Ishikawa (cell line): ENCODE measurements around the gene HELZ.

Source experiments
- CEBPB ChIP-seq: IDR thresholded peaks from 2 replicates; pipeline ENCODE4 v1.6.1; 2012
- CREB1 ChIP-seq: IDR thresholded peaks from 2 replicates; pipeline ENCODE4 v1.6.1; 2012; ENCODE audit warnings: low read depth
- EGR1 ChIP-seq: IDR thresholded peaks from 2 replicates; pipeline ENCODE4 v1.6.1; 2012
- EP300 ChIP-seq: IDR thresholded peaks from 2 replicates; pipeline ENCODE4 v1.6.1; 2012; ENCODE audit warnings: borderline replicate concordance
- FOXM1 ChIP-seq: IDR thresholded peaks from 2 replicates; pipeline ENCODE4 v1.6.1; 2012; ENCODE audit warnings: low read depth, borderline replicate concordance
- NFIC ChIP-seq: IDR thresholded peaks from 2 replicates; pipeline ENCODE4 v1.6.1; 2012
- RAD21 ChIP-seq: IDR thresholded peaks from 2 replicates; pipeline ENCODE4 v1.6.1; 2012; ENCODE audit warnings: low read depth
- TAF1 ChIP-seq: IDR thresholded peaks from 2 replicates; pipeline ENCODE4 v1.6.1; 2012; ENCODE audit warnings: low read depth, mild to moderate bottlenecking
- TCF12 ChIP-seq: IDR thresholded peaks from 2 replicates; pipeline ENCODE4 v1.6.1; 2012; ENCODE audit warnings: low read depth
- TEAD4 ChIP-seq: IDR thresholded peaks from 2 replicates; pipeline ENCODE4 v1.6.1; 2012
- YY1 ChIP-seq: IDR thresholded peaks from 2 replicates; pipeline ENCODE4 v1.6.1; 2012; ENCODE audit warnings: low read depth
- ZBTB7A ChIP-seq: IDR thresholded peaks from 2 replicates; pipeline ENCODE4 v1.6.1; 2012; ENCODE audit warnings: low read depth
- TF ChIP-seq, protein P1 (sequence below): IDR thresholded peaks from 2 replicates; pipeline ENCODE4 v1.6.1; 2012
- TF ChIP-seq, protein P2 (sequence below): IDR thresholded peaks from 2 replicates; pipeline ENCODE4 v1.6.1; 2012; ENCODE audit warnings: low read depth, mild to moderate bottlenecking
- TF ChIP-seq, protein P3 (sequence below): IDR thresholded peaks from 2 replicates; pipeline ENCODE4 v1.6.1; 2012

The HELZ gene

DNA sequence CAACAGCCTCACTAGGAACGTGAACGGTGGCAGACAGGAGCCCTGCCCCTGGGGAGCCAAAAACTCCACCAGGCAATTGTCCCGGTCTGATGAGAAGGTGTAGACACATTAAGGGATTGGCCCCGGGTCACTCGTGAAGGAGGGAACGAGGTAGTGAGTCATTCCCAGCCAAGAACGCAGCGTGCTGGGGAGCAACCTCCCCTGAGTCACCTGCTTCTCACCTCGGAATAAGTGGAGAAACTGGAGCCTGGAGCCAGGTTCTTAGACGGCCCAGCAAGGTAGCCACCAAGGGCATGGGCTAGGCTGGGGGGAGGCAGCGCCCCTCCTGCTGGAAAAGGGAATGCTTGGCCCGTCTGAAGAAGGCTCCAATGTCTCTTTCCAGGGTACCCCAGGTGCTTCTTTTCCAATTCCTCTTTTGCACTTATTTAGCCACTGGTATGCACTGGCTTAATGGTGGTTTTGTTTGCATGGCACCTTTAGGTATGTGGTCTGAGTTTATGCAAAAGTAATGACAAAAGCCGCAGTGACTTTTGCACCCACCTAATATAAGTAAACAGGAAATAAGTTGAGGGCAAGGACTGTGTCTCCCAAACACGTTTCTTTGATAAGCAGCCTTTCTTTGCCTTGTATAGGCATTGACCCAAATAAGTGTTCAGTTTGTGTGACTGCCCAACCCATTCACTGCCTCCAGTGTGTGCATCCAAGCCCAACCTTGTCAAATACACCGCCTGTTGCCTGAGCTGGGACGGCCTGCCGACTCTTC is 1.8 kb upstream of the HELZ start:
- TF ChIP-seq YY1 (no peak), NFIC (no peak), TCF12 (no peak), EP300 (no peak), TAF1 (no peak), CREB1 (no peak), RAD21 (no peak), TEAD4 (0 out of 2 replicates have a peak, but pooled peaks have one; percentile 22), CEBPB (no peak), ZBTB7A (no peak; the same call in 1 of the 2 replicates)
- TF ChIP-seq, protein P1, sequence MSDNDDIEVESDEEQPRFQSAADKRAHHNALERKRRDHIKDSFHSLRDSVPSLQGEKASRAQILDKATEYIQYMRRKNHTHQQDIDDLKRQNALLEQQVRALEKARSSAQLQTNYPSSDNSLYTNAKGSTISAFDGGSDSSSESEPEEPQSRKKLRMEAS, result peak; percentile 95
- TF ChIP-seq, protein P2, sequence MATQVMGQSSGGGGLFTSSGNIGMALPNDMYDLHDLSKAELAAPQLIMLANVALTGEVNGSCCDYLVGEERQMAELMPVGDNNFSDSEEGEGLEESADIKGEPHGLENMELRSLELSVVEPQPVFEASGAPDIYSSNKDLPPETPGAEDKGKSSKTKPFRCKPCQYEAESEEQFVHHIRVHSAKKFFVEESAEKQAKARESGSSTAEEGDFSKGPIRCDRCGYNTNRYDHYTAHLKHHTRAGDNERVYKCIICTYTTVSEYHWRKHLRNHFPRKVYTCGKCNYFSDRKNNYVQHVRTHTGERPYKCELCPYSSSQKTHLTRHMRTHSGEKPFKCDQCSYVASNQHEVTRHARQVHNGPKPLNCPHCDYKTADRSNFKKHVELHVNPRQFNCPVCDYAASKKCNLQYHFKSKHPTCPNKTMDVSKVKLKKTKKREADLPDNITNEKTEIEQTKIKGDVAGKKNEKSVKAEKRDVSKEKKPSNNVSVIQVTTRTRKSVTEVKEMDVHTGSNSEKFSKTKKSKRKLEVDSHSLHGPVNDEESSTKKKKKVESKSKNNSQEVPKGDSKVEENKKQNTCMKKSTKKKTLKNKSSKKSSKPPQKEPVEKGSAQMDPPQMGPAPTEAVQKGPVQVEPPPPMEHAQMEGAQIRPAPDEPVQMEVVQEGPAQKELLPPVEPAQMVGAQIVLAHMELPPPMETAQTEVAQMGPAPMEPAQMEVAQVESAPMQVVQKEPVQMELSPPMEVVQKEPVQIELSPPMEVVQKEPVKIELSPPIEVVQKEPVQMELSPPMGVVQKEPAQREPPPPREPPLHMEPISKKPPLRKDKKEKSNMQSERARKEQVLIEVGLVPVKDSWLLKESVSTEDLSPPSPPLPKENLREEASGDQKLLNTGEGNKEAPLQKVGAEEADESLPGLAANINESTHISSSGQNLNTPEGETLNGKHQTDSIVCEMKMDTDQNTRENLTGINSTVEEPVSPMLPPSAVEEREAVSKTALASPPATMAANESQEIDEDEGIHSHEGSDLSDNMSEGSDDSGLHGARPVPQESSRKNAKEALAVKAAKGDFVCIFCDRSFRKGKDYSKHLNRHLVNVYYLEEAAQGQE, result no peak
- TF ChIP-seq, protein P3, sequence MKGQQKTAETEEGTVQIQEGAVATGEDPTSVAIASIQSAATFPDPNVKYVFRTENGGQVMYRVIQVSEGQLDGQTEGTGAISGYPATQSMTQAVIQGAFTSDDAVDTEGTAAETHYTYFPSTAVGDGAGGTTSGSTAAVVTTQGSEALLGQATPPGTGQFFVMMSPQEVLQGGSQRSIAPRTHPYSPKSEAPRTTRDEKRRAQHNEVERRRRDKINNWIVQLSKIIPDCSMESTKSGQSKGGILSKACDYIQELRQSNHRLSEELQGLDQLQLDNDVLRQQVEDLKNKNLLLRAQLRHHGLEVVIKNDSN, result peak; percentile 66

DNA sequence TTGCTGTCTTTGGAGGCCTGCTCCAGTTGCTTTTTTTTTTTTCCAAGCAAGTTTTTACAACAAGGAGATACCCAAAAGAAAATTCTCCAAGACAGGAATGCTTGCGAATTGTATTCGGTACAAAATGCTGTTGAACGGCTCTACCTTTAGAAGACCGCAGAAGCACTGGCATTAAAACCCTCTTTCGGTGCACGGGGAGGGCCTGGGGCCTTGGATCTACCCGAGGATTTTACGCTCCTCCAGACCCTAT is 1.3 kb upstream of the HELZ start:
- no peak for TF ChIP-seq TEAD4
- TF ChIP-seq EGR1, result no peak
- TF ChIP-seq, protein P1, result no peak
- TF ChIP-seq NFIC, result no peak
- no peak for TF ChIP-seq EP300
- no peak for TF ChIP-seq CREB1
- TF ChIP-seq TAF1, result no peak
- TF ChIP-seq CEBPB, result no peak
- TF ChIP-seq, protein P2, result no peak
- no peak for TF ChIP-seq RAD21

DNA sequence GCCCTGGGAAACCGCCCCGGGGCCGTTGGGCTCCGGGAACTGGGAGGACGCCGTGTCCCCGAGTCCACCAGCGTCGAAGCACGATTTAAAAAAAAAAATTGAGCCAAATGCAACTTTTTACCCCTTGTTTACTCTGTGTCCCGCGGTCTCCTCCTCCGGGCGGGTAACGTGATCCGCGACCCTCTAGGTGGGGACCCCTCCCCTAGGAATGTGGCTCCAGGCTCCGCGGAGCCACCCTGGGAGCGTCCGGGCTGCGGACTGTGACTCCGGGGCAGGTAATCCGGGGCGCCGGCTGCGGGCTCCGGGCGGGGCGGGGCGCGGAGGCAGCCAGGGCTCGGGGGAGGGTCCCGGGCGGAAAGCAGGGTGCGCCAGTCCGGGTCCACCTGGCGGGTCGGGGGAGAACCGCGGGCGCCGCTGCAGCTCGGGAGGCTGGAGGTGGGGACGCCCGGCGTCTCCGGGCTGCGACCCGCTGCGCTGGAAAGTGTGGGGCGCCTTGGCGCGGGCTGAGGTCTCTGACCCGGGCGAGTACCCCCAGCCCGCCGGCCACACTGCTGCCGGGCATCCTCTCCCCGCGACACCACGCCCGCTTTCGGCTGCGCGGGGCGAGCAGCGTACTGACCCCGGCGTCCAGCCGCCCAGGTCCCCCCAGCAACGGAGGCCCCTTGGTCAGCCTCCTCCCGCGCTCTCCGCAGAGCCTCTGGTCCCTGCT is 852 bp upstream of the HELZ start:
- TF ChIP-seq EP300, result no peak
- no peak for TF ChIP-seq EGR1
- TF ChIP-seq ZBTB7A, result peak; percentile 95
- peak; percentile 79 for TF ChIP-seq TEAD4
- peak; percentile 6; the same call in 1 of the 2 replicates for TF ChIP-seq TAF1

DNA sequence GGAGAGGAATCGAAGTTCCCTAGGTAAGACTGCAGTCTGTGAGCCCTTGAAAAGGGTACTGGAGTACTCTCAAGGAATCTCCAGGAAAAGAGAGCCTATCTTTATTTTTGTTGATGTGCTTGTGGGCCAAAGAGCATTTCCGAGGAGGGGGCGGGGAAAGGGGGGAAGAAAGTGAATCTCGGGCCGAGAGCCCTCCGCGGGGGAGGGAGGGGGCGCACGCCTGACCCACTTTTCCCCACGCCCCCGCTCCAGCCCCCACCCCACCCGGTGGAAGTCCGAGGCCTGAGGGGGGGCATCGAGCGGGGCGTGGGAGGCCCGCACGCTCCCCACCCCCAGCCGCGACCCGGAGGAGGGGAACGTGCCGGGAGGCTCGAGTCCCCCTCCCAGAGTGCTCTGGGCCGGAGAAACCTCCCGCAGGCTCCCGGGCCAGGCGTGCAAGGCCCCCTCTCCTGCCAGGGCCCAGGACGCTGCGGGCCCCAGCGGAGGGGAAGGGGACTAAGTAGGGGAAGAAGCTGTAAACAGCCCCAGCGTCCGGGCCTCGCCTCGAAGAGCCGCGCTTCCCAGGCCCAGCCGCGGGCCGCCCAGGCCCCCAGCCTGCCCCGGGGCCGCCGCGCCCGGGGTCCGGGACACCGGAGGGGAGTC is 444 bp downstream of the HELZ start:
- TF ChIP-seq ZBTB7A (no peak; the same call in 1 of the 2 replicates), EP300 (no peak), TEAD4 (no peak), YY1 (no peak), RAD21 (no peak), TCF12 (no peak), NFIC (no peak), TAF1 (no peak), FOXM1 (no peak), EGR1 (no peak), CEBPB (no peak), CREB1 (no peak)
- TF ChIP-seq, protein P1, result no peak
- TF ChIP-seq, protein P2, result no peak
- TF ChIP-seq, protein P3, result no peak
